HG02623 (cell line): ENCODE data around the gene BRSK2.

Source experiments
- ATAC-seq: cut with Tn5 transposase; IDR thresholded peaks from one replicate; pipeline ENCODE4 v1.9.1; 2021; ENCODE audit warnings: moderate library complexity; ENCODE audit not compliant: unreplicated experiment

BRSK2 gene

DNA sequence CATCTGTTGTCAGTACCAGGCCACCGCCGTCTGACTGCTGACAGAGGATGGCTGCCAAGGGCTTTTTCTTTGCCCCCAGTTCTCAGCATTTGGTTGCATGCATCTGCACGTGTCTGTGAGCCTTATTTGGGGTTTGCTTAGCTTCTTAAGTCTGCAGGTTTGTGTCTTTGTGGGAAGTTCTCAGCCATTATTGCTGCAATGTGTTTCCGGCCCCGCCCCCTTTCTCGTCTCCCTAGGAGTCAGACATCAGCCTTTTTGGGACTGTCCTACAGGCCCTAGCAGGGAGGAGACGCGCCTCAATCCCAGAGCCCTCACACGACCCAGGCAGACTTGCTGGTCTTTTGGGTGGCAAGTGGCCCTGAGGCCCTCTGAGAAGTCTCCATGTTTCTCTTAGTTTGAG lies 88.8 kb downstream of the BRSK2 start:
- ATAC-seq = no peak

- ATAC-seq = no peak
These were observed 89.4 kb downstream of the BRSK2 start for GRCh38 chr11:1479006-1479677.

DNA sequence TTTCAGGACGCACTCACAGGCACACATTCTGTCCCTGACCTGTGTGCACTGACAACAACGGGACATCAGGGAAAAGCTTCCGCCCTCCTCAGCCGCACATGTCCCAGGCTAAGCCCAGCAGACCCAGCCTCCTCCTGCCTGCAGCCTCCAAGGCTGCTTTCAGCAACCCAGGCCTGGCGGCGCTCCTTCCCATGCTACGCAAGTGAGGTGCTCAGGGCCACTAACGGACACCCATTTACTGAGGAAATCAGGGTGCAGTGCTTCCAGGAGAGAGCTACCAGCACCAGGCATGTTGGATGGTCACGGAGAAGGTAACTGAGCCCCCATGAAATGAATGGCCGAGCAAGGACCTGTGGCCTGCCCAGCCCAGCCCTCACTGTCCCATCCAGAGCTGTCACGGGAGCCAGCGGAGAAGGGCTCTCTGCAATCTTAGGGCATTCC lies 90.0 kb downstream of the BRSK2 start:
- no peak for ATAC-seq

GRCh38 chr11:1480191-1480554 lies 90.4 kb downstream of the BRSK2 start:
- no peak for ATAC-seq

GRCh38 chr11:1480555-1481482 lies 91.1 kb downstream of the BRSK2 start:
- no peak for ATAC-seq

GRCh38 chr11:1481483-1481825 lies 91.7 kb downstream of the BRSK2 start:
- ATAC-seq = no peak

DNA sequence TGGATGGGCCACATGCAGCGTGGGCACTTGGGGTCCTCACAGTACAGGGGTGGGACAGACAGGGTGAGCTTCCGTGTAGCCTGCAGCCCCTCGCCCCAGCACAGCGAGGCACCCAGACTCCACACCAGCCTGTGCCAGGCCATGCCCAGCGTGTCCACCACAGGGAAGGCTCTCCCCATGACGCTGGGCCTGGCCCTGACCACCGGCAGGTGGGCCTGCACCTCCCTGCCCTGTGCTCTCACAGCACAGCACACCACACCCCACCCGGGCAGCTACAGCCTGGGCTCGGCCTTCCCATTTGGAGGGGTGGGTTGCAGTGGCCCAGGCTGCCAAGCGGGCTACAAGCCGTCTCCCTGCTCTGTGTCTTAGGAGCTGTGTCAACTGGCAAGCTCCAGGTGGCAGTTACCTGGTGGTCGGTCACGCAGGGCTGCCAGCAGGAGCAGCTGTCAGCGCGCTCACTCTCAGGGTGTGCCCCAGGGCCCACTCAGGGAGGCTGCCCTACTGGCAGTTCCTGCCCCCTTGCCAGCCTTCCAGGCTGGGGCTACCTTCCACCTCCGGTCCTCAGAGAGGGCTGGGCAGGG lies 92.2 kb downstream of the BRSK2 start:
- ATAC-seq = no peak

- ATAC-seq = no peak
These were observed 93.1 kb downstream of the BRSK2 start for GRCh38 chr11:1482581-1483444.

- no peak for ATAC-seq
These were observed 93.8 kb downstream of the BRSK2 start for GRCh38 chr11:1483445-1483961.

- ATAC-seq = no peak
These were observed 94.4 kb downstream of the BRSK2 start for GRCh38 chr11:1484061-1484671.

DNA sequence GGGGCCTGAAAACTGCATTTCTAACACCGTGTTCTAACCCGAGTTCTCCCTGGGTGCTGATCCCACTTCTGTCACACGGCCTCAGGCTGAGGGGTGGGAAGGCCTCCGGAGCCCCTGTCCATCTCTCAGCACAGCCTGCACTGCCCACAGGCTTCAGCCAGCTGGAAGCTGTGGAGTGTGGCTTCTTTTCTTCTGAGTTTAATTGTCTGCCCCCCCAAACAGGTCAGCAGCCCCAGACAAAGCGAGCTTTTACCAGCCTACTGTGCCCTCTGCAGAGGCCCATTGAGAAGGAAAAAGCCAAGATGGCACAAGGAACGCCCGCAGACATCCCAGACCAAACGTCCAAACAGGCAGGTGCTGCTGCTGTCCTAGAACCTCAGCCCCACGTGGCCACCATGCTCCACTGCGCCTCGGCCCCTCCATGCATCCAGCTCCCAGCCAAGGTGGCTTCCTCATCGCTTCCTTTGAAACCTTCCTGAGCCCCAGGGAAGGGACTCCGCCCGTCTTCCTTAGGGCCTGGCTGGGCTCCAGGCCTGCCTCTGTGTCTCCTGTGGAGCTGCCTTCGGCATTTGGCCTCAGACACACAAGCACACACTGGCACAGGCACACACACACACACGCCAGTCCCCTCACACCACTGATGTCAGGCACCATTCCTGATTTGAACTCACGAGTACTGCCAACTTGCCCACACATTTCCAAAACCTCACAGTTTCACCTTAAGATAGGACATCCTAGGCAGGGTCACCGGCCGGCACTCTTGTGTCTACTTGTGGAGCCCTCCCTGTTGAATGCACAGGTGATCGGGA lies 95.2 kb downstream of the BRSK2 start:
- no peak for ATAC-seq

GRCh38 chr11:1485504-1485885 lies 95.8 kb downstream of the BRSK2 start:
- ATAC-seq = no peak

DNA sequence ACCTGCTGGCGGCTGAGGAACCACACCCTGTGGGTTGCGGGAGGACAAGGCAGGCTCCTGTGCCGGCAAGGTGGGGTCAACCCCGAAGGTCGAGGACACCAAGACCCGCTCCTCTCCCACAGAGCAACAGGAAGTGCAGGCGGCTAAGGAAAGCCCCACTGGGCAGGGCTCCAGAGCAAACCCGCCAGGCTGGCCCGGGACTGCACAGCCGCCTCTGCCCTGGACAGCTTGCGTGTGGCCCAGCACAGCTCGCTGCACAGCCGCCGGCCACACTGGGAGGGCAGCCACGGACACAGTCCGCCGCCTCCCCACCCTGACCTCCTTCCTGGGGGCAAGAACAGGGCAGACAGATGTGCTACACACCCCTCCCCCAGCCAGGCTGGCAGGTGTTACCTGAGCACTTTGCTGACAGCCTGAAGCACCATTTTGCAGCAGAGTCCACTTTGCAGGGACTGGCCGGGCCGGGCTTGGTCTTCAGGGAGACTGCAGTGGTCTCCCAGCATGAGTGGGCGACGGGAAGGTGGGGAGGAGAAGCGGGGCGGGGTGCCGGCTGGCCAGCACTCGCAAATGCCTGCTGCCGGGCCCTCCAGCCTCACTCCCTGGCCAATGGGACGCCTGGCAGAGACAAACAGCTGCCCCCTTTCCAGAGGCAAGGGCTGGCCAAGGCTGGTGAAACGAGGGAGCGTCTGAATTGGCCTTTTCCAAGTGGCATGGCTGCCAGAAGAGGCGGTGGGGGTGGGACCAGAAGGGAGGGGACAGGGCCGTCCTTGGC lies 96.5 kb downstream of the BRSK2 start, which contains the start of gene MOB2:
TSS of gene MOB2 (minus strand) at position 726 of the 772 bp plus-strand sequence. CDS start at position 503, 223 bp downstream.
- no peak for ATAC-seq

- no peak for ATAC-seq
These were observed 97.5 kb downstream of the BRSK2 start for GRCh38 chr11:1487091-1487850.

DNA sequence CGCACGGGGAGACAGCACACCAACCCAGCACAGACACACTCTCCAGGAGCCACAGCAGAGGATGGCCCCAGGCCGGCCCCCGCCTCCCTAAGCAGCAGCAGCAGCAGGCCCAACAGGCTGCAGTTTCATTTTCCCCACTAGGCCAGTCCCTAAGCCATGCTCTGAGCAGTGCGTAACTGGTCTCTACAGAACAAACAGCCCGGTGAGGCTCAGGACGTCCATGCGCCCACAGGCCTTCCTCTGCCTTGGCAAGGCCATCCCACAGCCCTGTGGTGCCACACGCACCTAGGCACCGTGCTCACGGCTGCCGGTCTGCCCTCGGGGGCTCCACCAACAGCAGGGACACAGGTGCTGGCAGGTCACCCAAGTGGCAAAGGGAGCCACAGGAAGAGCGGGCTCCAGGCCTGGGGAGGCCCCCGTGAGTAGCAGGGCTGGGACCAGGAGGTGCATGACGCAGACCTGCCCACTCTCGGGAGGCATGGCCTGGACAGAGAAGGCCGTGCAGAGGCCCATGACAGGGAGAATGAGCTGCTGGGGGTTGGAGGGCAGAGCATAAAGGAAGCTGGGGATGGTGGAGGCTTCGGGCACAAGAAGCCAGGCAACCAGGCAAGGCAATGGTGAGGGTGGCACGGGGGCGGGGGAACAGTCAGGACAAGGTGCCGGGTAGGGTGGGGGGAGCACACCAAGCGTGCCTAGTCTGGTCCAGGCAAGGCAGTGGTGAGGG lies 98.3 kb downstream of the BRSK2 start:
- no peak for ATAC-seq

DNA sequence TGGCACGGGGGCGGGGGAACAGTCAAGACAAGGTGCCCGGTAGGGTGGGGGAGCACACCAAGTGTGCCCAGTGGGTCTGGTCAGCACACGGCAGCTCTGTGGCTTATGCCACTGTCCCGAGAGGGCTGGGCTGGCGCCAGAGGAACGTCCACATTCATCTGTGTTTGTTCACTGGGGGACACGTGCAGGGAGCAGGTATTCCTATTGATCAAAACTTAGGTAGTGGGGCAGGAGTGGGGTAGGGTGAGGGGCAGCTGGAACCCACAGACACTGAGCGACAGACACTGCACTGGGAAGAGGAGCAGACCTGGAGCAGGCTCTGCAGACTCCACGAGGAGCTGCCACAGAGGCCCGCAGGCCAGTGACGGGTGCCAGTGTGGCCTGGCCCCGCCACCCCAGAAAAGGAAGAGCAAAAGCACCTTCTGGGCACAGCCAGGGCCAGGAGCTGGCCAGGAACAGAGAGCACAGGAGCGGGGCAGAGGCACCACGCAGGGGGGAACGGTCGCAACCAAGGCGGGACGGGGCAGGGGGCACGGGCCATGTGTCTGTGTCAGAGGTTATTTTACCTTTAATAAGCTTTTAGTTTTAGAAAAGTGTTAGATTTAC lies 98.9 kb downstream of the BRSK2 start:
- ATAC-seq = no peak

DNA sequence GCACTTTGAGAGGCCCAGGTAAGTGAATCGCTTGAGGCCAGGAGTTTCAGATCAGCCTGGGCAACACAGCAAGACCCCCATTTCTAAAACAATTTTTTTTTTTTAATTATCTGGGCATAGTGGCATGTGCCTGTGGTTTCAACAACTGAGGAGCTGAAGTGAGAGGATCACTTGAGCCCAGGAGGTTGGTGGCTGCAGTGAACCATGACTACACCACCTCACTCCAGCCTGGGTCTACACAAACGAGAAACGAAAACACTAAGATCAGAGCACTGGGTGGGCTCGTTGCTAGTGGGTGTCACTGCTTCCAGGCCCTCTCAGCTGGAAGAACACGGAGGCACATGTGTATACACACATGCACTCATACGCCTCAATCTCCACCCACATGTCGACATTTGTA lies 100.9 kb downstream of the BRSK2 start:
- no peak for ATAC-seq
